GM19238 (cell line): ENCODE data around the gene DDTL.

ENCODE experiments used
- DNase-seq: peaks from one replicate; pipeline ENCODE4 v3.0.0; 2011; ENCODE audit warnings: low spot score; ENCODE audit not compliant: insufficient read length

Gene DDTL

GRCh38 chr22:24005201-24005600, 38.5 kb downstream of the DDTL start, which contains the start of gene GSTT4:
GSTT4 (minus strand) TSS chr22:24005453; CDS start chr22:24005356, 97 bp downstream.
- no peak for DNase-seq

- DNase-seq = no peak
Observed at GRCh38 chr22:24006207-24006913, 39.7 kb downstream of the DDTL start.

DNA sequence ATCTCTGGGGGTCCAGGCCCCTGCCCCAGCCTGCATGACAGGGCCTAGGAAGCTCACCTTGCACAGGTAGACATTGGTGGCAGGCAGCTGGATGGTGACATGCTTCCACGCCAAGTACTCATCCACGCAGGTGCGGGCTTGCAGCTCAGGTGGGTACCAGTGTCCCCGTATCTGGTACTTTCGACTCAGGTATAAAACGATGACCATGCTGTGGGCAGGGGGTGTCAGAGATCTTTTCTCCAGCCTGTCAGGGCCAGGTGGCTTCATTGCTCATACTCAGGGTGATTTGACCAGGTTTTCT, 40.2 kb downstream of the DDTL start:
- DNase-seq = no peak

GRCh38 chr22:24007253-24008021, 40.7 kb downstream of the DDTL start:
- no peak for DNase-seq

GRCh38 chr22:24008022-24008283, 41.3 kb downstream of the DDTL start:
- DNase-seq = no peak

DNA sequence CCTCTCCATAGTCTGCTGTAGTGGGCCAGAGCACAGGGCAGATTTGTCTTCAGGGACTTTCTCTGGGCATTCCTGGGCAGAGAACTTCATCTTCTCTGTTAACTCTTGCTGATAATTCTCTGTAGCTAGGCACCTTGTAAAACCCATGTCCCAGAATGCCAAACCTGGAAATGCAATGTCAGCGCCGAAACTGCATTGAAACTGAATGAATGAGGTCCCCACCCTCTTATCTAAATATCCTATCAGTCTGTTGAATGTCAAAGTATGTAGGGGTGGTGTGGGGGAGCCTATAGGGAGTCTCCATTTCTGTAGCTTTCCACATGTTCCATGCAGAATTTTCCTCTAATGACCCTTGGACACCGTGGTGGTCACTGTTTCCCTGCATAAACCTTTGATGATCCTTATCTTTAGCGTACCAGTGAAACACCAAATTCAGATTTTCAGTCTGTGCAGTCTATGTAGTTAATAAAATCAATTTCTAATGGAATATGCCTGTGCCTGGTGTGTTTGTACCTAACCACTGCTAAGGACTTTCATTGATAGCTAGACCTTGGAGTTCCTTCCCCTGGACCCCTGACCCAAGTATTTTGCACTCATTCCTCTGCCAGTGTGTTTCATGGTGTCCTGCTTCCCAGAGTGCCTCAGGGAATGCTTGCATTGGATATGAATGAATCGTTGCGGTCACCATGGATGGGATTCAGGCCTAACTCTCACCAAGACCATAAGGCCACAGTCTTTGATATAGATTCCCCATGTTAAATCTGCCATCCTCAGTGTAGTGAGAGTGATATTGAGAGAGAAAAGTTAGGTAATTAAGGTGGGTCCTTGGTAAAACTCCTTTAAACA, 41.9 kb downstream of the DDTL start:
- no peak for DNase-seq

DNA sequence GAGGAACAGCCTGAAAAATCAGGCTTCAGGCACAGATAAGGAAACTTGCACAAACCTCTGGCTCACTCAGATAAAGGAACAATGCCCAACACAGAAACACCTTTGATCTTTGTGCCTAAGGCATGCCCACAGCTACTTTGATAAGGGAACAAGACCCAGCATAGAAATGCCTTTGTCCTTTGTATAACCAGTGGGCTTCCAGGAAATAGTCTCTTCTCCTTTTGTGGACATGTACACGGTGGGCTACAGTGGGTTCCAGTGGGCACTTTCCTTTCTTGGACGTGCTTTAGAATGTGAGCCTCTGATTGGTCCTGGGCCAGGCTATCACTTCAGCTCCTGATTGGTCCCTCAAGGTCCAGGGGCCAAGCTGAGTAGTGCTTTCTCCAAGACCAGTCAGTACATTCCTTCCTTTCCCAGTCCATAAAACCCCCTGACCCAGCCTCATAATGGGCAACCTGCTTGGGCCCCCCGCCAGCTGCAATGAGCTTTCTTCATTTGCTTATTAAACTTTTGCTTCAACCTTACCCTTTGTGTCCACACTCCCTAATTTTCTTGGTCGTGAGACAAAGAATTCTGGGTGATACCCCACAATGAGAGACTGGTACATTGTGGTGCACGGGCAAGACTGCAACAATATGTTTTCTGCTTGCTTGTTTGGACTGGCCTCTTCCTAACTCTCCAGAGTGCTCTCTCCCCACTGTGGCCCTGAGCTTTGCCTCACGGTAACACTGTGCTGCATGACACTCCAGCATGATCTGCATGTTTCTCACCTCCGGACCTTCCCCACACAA, 42.7 kb downstream of the DDTL start:
- no peak for DNase-seq

GRCh38 chr22:24010018-24010391, 43.3 kb downstream of the DDTL start:
- no peak for DNase-seq

DNA sequence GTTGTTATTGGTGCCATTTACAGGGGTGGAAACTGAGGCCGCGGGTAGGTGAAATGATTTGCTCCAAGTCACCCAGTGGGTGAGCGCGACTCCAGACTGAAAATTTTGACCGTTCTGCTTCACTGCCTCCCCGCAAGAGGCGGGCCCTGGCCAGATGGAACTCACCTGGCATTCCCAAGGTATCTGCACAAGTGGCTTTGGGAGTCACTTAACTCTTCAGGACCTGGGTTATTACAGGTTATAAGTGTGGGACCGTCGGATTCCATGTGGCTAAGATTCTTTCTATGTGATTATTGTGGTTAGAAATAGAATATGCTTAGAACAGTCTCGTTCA, 45.0 kb downstream of the DDTL start:
- DNase-seq = no peak

GRCh38 chr22:24016156-24016555, 49.5 kb downstream of the DDTL start:
- no peak for DNase-seq

GRCh38 chr22:24021304-24021703, 54.6 kb downstream of the DDTL start:
- no peak for DNase-seq
